ENCODE results near the gene SPHKAP.
"Not testable (repeated sequence)": the region's sequence is repeated elsewhere in the genome, so short reads cannot be mapped to it uniquely, and the experiment has no call there.

SPHKAP gene

DNA sequence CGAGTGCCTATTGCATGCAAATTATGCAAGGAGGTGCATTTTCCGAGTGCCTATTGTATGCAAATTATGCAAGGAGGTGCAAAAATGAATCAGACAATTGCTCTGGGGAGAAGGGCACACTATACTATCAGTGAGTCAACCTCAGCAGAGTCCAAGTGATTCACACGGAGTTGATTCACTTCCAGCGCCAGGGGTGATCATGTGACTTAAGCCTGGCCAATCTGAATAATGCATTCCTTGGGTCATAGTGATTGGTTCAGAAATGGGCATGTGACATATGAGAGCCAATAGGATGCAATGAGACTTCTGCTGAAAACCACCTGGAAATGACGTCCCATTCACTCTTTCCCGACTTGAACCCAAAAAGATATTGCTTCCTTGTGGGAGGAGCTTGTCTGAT is 157.9 kb downstream of the SPHKAP start:
- no peak for DNase-seq

DNA sequence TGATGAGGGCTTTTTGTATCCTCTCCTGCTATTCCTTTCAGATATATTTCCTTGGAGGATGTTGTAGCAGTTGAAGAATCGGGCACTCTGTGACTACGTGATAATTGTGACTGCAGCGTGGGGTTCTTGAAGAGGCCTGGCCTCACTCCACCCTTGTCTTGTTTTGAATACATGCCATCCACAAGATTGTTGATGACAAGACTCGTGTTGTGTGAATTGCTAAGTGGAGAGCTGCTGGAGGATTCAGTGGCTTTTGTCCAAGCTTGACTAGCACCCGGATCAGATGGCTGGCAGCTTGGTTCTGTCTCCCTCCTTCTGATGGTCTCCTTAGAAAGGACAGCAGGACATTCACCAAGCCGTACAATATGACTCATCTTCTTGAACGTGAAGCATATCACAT is 163.2 kb downstream of the SPHKAP start:
- DNase-seq, result no peak

DNA sequence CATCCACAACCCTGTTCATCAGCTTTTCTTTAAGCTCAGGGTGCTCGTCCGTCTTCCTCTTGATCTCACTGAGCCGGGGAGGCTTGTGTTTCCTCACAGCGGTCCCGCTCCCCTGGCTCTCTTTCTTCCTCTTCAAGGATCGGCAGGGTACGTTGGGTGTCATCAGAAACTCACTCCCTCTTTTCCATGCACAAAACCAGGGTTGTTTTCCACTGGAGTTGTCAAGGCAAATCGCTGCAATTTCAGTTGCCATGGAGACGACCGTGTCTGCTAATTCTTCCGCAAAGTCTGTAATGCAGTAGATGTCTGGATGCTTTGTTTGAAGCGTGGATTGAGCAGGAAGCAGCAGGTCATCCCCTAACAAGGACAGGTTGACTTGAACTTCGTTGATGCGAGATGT is 163.7 kb downstream of the SPHKAP start:
- no peak for DNase-seq

- no peak for DNase-seq
Observed at GRCh38 chr2:228016402-228016801, 165.1 kb downstream of the SPHKAP start.

DNA sequence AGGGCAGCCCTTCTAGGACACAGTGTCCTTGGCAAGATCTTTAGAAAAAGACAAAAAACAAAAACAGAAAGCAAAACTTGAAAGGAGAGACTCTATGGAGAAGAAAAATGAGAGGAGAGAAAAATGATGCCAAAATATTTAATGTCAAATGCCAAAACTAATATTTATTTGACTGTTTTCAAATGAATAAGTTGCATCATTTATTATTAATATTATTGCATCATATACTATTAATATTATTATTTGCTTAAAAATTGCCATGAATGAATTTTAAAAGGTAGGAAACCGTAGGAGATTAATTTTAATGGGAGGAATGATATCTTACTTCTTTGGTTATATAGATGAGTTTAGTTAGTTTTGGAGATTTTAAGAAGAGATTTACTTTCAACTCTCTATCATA is 165.7 kb downstream of the SPHKAP start:
- no peak for DNase-seq

- no peak for DNase-seq
Observed at GRCh38 chr2:227996366-227996765, 185.1 kb downstream of the SPHKAP start.

DNA sequence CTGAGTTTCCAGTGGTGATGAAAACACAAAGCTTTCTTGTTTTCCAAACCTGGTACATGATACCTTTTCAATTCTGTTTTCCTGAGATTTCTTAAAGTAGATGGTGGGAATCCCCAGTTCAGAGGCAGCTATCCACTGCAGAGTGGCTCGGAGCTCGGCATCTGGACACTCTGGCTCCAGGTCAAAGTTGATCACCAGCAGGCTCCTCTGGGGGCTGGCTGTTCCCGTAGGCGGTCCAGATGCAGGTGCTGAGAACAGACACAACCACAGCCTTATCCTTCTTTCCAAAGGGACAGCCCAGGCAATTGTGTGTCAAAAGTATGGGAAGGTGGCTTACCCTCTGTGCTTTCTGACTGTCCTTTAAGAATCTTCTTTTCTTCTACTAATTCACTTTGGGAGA is 190.6 kb downstream of the SPHKAP start:
- DNase-seq, result no peak

GRCh38 chr2:227973241-227973640 is 208.2 kb downstream of the SPHKAP start:
- no peak for DNase-seq

GRCh38 chr2:227971619-227972230 is 209.8 kb downstream of the SPHKAP start:
- no peak for DNase-seq

- DNase-seq, result no peak
Observed at GRCh38 chr2:227960317-227960716, 221.2 kb downstream of the SPHKAP start.

- DNase-seq, result no peak
Observed at GRCh38 chr2:227942965-227943364, 238.5 kb downstream of the SPHKAP start.

DNA sequence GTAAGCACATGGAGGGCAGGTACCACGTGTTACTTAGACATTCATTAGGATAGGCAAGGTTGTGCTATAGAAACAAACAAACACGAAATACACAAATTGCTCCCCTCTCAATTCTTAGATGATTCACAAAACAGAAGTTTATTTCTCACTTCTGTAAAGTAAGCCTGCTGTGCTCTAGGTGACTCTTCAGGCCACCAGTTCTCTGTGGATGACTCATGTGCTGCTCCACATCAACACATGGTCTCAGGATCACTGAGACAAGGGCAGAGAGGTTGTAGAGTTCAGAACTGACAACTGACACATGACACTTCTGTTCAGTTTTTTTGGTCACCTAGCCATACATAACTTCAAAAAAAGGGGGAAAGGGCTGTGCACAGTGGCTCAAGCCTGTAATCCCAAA is 239.5 kb downstream of the SPHKAP start:
- DNase-seq, result no peak

DNA sequence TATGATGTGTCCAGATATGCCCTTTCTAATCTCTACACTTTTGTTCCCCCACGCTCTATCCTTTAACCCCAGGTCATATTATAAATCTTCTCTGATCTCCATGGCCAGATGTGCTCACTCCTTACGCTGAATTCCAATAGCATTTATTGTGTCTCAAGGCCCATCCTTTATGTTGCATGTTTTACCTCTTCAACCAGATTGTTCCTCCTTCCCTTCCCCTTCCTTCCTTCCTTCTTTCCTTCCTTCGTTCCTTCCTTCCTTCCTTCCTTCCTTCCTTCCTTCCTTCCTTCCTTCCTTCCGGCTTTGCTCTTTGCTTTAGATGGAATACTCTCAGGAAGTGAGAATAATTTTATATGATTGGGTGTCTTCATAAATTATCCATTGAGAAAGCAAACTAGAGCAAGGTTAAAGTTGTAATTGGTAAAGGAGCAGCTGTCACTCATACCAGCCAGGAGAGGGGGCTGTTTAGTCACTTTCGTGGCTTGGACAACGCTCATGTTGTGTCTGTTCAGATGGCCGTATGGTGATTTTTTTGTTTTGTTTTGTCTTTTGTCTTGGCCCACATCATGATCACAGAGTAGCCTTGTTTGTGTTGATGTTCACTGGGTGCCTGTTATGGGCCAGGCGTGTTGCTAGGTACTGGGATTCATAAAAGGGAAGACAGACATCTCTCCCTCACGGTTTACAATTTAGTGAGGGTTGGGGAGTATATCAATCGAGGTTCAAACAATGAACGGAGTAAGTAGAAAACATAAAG is 242.0 kb downstream of the SPHKAP start:
- no peak for DNase-seq

DNA sequence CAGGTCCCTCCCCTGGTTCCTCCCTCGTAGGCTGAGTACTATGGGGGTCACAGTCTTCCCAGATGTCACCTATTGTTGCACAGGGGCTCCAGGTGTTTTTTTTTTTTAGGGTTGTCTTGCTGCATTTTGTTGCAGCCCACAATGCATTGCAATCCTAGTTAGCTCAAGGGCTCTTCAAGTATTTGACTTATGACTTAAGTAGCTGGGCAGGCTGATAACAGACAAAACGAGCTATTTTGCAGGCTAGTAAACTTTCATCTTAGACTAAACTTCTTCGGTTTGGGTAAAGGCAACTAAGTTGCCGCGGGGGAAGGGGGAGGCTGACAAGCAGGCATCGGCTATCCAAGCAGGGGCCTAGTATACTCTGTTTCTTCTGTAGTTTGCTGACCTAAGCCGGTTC is 245.2 kb downstream of the SPHKAP start:
- DNase-seq, result not testable (repeated sequence)

GRCh38 chr2:227933884-227934283 is 247.6 kb downstream of the SPHKAP start:
- DNase-seq, result no peak

DNA sequence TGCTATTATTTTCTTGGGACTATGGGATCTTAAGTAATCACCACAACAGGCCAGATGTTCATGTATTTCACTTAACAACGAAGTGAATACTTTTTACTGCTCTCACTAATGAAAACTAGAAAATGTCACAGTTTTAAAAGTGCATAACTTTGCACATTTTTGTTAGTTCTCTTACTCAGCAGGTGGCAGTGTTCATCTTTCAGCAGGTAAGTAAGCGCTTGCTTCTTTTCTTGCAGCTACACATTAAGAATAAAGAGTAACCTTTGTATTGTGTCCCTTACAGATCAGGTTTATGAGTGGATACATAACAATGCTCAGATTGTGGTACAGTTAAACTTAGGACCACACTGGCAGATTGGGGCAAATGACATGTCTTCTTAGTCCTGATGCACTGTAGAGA is 249.1 kb downstream of the SPHKAP start:
- DNase-seq, result no peak

- no peak for DNase-seq
Observed at GRCh38 chr2:227932001-227932400, 249.5 kb downstream of the SPHKAP start.
